GM12878 (cell line): ENCODE measurements around the gene LTN1. TPM values are rescaled to one million over a fixed set of nuclear protein-coding genes. Genes with fewer than 3 reads are reported as not detected.
A peak's percentile ranks its signal among the peaks of the same experiment; 100 is the strongest.

Experiments used
- ATAC-seq: fragments of 200-7000 bp; cut with Tn5 transposase; 3 replicates; pipeline ENCODE4 v1.9.1; 2020; ENCODE audit warnings: mild to moderate bottlenecking, moderate library complexity
- BruUV-seq: library from RNA; stranded (reverse); fragments of 400-500 nt; replicated peaks from 2 replicates; lab custom pipeline; 2021; lab: Mats Ljungman, UMichigan
- CTCF ChIA-PET: fragments of 300-600 bp; sonication (Branson Sonifier 250); formaldehyde crosslinking; extraction: SDS; loops from one replicate; lab custom pipeline; 2021; ENCODE audit warnings: inconsistent platforms; lab: Yijun Ruan, JAX
- POLR2A ChIA-PET: fragments of 350-600 bp; formaldehyde crosslinking; extraction: SDS; loops from one replicate; lab custom pipeline; 2021; ENCODE audit warnings: inconsistent platforms; lab: Charles Lee
- RAD21 ChIA-PET: fragments of 300-600 bp; sonication (Branson Sonifier 250); formaldehyde crosslinking; loops from one replicate; lab custom pipeline; 2023; ENCODE audit warnings: antibody characterized with exemption; ENCODE audit not compliant: unreplicated experiment; lab: Charles Lee
- SMC1A ChIA-PET: fragments of 300-600 bp; sonication (Branson Sonifier 250); formaldehyde crosslinking; loops from one replicate; lab custom pipeline; 2023; ENCODE audit not compliant: unreplicated experiment, uncharacterized antibody; lab: Charles Lee
- DNase-seq: peaks from one replicate; pipeline ENCODE4 v3.0.0-alpha.2; 2011; ENCODE audit warnings: low read depth, low spot score
- FAIRE-seq: peaks from 3 replicates; lab custom pipeline; 2011; peaks lifted over from hg19 to GRCh38; lab: Jason Lieb, UNC
- H2AFZ ChIP-seq: 2 replicates; pipeline ENCODE4 v1.6.0; 2011; ENCODE audit warnings: low read depth, low read length, control low read depth; ENCODE audit not compliant: control insufficient read depth
- H3K27ac ChIP-seq: 2 replicates; pipeline ENCODE4 v1.5.1; 2011; ENCODE audit warnings: control low read depth; ENCODE audit not compliant: control insufficient read depth, insufficient read depth
- H3K27me3 ChIP-seq, 2 experiments: replicated peaks in 1 of 2; 2 replicates each; pipeline versions ENCODE4 v1.6.0 to v1.6.1; 2011; ENCODE audit warnings: low read length in 1 of 2; ENCODE audit not compliant: control insufficient read depth in 2 of 2, insufficient read depth in 2 of 2
- H3K36me3 ChIP-seq, 2 experiments: 2 replicates each; pipeline ENCODE4 v1.5.1; 2011; ENCODE audit warnings: low read length in 1 of 2; ENCODE audit not compliant: control insufficient read depth in 2 of 2, insufficient read depth in 2 of 2
- H3K4me1 ChIP-seq: 2 replicates; pipeline ENCODE4 v1.6.1; 2011; ENCODE audit warnings: mild to moderate bottlenecking, low read length, moderate library complexity, mixed read lengths; ENCODE audit not compliant: control insufficient read depth, insufficient read depth
- H3K4me2 ChIP-seq: 2 replicates; pipeline ENCODE4 v1.6.0; 2011; ENCODE audit warnings: control low read depth; ENCODE audit not compliant: control insufficient read depth, insufficient read depth
- H3K4me3 ChIP-seq: fragments of 200-600 bp; sonication (generic); 2 replicates; pipeline ENCODE4 v1.5.1; 2016
- H3K79me2 ChIP-seq: 2 replicates; pipeline ENCODE4 v1.6.0; 2011; ENCODE audit warnings: low read length; ENCODE audit not compliant: control insufficient read depth, insufficient read depth
- H3K9ac ChIP-seq: 2 replicates; pipeline ENCODE4 v1.8.0; 2011; ENCODE audit warnings: low read length, control low read depth, mixed read lengths; ENCODE audit not compliant: control insufficient read depth, insufficient read depth
- H3K9me3 ChIP-seq: replicated peaks from 3 replicates; pipeline ENCODE4 v1.5.1; 2011; ENCODE audit warnings: mild to moderate bottlenecking, low read length; ENCODE audit not compliant: control insufficient read depth, insufficient read depth
- H4K20me1 ChIP-seq: 2 replicates; pipeline ENCODE4 v1.6.0; 2011; ENCODE audit not compliant: control insufficient read depth, insufficient read depth
- BHLHE40 ChIP-seq, 2 experiments: fragments of 450-650 bp in 1 of 2; IDR thresholded peaks; 2 replicates each; pipeline ENCODE4 v1.6.1; 2011 to 2017; ENCODE audit warnings: low read depth in 2 of 2, borderline replicate concordance in 1 of 2, improper control_type of control experiment in 1 of 2, low read length in 1 of 2, mild to moderate bottlenecking in 1 of 2
- CBFB ChIP-seq: IDR thresholded peaks from 2 replicates; pipeline ENCODE4 v1.6.1; 2016; ENCODE audit warnings: antibody characterized with exemption, low read depth
- CTCF ChIP-seq, 3 experiments: IDR thresholded peaks in 2 of 3; conservative IDR thresholded peaks in 1 of 3; 2 replicates each; pipeline ENCODE4 v1.5.1; 2011; ENCODE audit warnings: low read depth in 3 of 3, low read length in 3 of 3, mild to moderate bottlenecking in 3 of 3, control low read depth in 2 of 3, moderate library complexity in 2 of 3, inconsistent platforms in 1 of 3, mixed read lengths in 1 of 3; ENCODE audit not compliant: control insufficient read depth in 2 of 3, insufficient read depth in 1 of 3; ENCODE audit errors: extremely low read depth in 1 of 3
- IKZF1 ChIP-seq: fragments of 450-650 bp; conservative IDR thresholded peaks from 2 replicates; pipeline ENCODE4 v1.6.1; 2017; ENCODE audit warnings: antibody characterized with exemption, mild to moderate bottlenecking
- KDM1A ChIP-seq: fragments of 200-600 bp; sonication (generic); IDR thresholded peaks from 2 replicates; pipeline ENCODE4 v1.6.1; 2016; ENCODE audit warnings: borderline replicate concordance
- NFYB ChIP-seq: IDR thresholded peaks from 2 replicates; pipeline ENCODE4 v1.6.1; 2011; ENCODE audit warnings: low read depth, mild to moderate bottlenecking, low read length, improper control_type of control experiment, moderate library complexity; ENCODE audit not compliant: insufficient read depth
- POLR2A ChIP-seq: IDR thresholded peaks from 2 replicates; pipeline ENCODE4 v1.6.1; 2011; ENCODE audit warnings: low read depth, mild to moderate bottlenecking, low read length
- POLR2AphosphoS2 ChIP-seq: IDR thresholded peaks from 2 replicates; pipeline ENCODE4 v1.6.1; 2011; ENCODE audit warnings: low read depth, mild to moderate bottlenecking, low read length, improper control_type of control experiment, moderate library complexity
- RELA ChIP-seq: fragments of 450-650 bp; IDR thresholded peaks from 2 replicates; pipeline ENCODE4 v1.8.0; 2014; ENCODE audit warnings: borderline replicate concordance; ENCODE audit not compliant: partially characterized antibody
- SUPT20H ChIP-seq: IDR thresholded peaks from 2 replicates; pipeline ENCODE4 v1.6.1; 2011; ENCODE audit warnings: low read depth, mild to moderate bottlenecking, low read length, moderate library complexity, borderline replicate concordance; ENCODE audit not compliant: control insufficient read depth
- WGBS: methylation state at CpG from one replicate; pipeline ENCODE4 v1.1.6; 2016; ENCODE audit warnings: low lambda C conversion rate; ENCODE audit not compliant: insufficient replicate concordance, insufficient coverage; ENCODE audit errors: missing lambda C conversion rate; 5-methylcytosine and 5-hydroxymethylcytosine counted together
- in situ Hi-C: fragments of 300-500 bp; cut with MboI; formaldehyde crosslinking; loops from 9 replicates; pipeline ENCODE4 v1.14.3; 2018; ENCODE audit warnings: mixed read lengths
- intact Hi-C: fragments of 100-400 bp; cut with micrococcal nuclease; formaldehyde crosslinking; loops from one replicate; pipeline ENCODE4 v1.14.2; 2022; ENCODE audit not compliant: unreplicated experiment
- polyA plus RNA-seq, 11 experiments: library from polyadenylated mRNA; depleted of rRNA in 4 of 11; unstranded in 6 of 11; stranded (reverse) in 5 of 11; fragments of >200 nt; fragmentation: Nextera tagmentation in 4 of 11; fragmentation: Illumina TruSeq in 1 of 11; extraction: Ambion mirVana in 4 of 11; extraction: Trizol in 1 of 11; gene quantifications; 1 replicate in 1 of 11; 2 replicates in 10 of 11; pipeline versions ENCODE4 v1.2.1 to v1.2.3, GENCODE V29; 2011 to 2016; ENCODE audit warnings: inconsistent platforms in 2 of 11, missing spikeins in 2 of 11, low read depth in 1 of 11
- total RNA-seq, 4 experiments: library from RNA; depleted of rRNA in 3 of 4; stranded (reverse); fragments of >200 nt in 3 of 4; fragmentation: Illumina TruSeq in 1 of 4; extraction: Trizol in 1 of 4; gene quantifications; 2 replicates each; pipeline versions ENCODE4 v1.2.1 to v1.2.3, GENCODE V29; 2013 to 2021
- TF ChIP-seq, protein P1 (sequence below): fragments of 450-650 bp; IDR thresholded peaks from 2 replicates; pipeline ENCODE4 v1.6.1; 2018; ENCODE audit warnings: borderline replicate concordance, mild to moderate bottlenecking; ENCODE audit not compliant: partially characterized antibody

LTN1 gene
- total and polyA plus RNA-seq, 10 of the 15 experiments (the other 5 are each of a cell fraction or from before 2014, with no cell fraction given) = 3.5 to 17.3 (median 12.3) TPM

- SMC1A ChIA-PET = no interaction called here
- POLR2A ChIA-PET = interaction anchor here (0.6 kb wide), 1 partner anchor 255 kb away, joined by 3 read pairs; no protein-coding TSS in a partner anchor
- H3K9me3 ChIP-seq = no peaks in the 10 kb centered on the region
- H3K4me2 ChIP-seq = no peak overlapping the region
- BruUV-seq = no TSS peak
- H3K27me3 ChIP-seq = no peaks in the 10 kb centered on the region
- DNase-seq (no peak), FAIRE-seq (no peak), ATAC-seq (0 out of 3 replicates have a peak, but pooled peaks have one; percentile 30)
- WGBS = 26% methylated on average over 3 of the region's 3 CpGs
- H3K36me3 ChIP-seq = no peaks in the 10 kb centered on the region
- H3K9ac ChIP-seq = no peak overlapping the region
- intact Hi-C loops (no loop called here), in situ Hi-C loops (no loop called here)
- no peak overlapping the region for H3K27ac ChIP-seq
- no peaks in the 10 kb centered on the region for H4K20me1 ChIP-seq
- no peaks in the 10 kb centered on the region for H3K4me1 ChIP-seq
- RAD21 ChIA-PET = no interaction called here
- CTCF ChIA-PET = interaction anchor here (2.2 kb wide), 1 partner anchor 22 kb away, joined by 7 read pairs; no protein-coding TSS in a partner anchor
- H3K79me2 ChIP-seq = no peaks in the 10 kb centered on the region
- no peak overlapping the region for H2AFZ ChIP-seq
- H3K4me3 ChIP-seq = no peak overlapping the region
- no peak for TF ChIP-seq RELA
Measured at GRCh38 chr21:28893687-28894086, 99.0 kb downstream of the LTN1 start.

DNA sequence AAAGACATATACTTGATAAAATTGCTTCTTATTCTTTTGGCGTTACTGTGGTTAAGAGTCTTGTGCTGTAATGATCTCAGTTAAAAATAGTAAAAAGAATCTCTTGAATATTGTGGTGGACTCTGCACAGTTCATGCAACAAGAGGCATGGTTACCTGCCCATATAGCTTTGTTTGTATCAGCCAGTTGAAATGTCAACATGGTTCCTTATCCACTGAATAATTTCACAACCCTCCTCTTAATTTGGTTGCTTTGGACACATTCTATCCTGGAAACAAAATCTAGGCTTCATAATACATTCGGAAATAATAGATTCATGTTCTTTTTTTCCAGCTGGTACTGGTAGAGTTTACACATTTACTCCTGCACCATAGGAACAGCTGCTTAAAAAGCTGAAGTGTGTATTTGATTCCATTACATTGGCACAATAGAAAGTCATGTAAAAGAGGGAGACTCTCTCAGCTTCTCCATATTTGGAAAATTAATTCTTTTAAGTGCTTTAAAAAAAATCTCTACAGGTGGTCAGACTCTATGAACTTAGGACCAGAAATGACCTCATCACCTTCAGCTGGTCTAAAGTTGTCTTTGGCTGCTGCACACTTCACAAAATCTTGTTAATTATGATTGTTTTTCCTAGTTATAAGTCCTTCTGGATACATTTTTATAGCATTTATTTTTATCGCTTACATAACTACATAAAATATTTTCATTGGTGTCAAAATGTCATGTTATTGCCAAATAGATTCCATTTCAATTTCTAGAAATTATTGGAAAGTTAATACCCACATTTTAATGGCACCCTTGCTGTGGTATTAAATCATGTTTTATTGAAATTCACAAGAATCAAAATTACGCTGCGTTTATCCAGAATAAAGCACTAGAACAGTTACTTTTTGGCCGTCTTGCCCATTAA is 100.2 kb downstream of the LTN1 start:
- H3K9me3 ChIP-seq = no peaks in the 10 kb centered on the region
- H3K36me3 ChIP-seq = no peaks in the 10 kb centered on the region
- RAD21 ChIA-PET = no interaction called here
- SMC1A ChIA-PET = no interaction called here
- no peaks in the 10 kb centered on the region for H3K27me3 ChIP-seq
- DNase-seq (no peak), ATAC-seq (no peak), FAIRE-seq (no peak)
- no TSS peak for BruUV-seq
- no peaks in the 10 kb centered on the region for H4K20me1 ChIP-seq
- H3K9ac ChIP-seq = no peak overlapping the region
- CTCF ChIA-PET = interaction anchor here (1.1 to 2.2 kb wide), 2 partner anchors 12 to 23 kb away, joined by 3 to 7 read pairs; no protein-coding TSS in a partner anchor
- WGBS = 37% methylated on average over 6 of the region's 6 CpGs
- in situ Hi-C loops = no loop called here
- no peaks in the 10 kb centered on the region for H3K79me2 ChIP-seq
- intact Hi-C loops = no loop called here
- POLR2A ChIA-PET = no interaction called here
- H3K27ac ChIP-seq = no peak overlapping the region
- H3K4me3 ChIP-seq = no peak overlapping the region
- H3K4me1 ChIP-seq = no peaks in the 10 kb centered on the region
- no peak overlapping the region for H3K4me2 ChIP-seq
- no peak overlapping the region for H2AFZ ChIP-seq
- no peak for TF ChIP-seq CBFB
- no peak for TF ChIP-seq CTCF (IDR thresholded peaks at IDR 0.05 in 2 of 3, conservative IDR thresholded peaks at IDR 0.05 in 1 of 3; ENCODE audit: control insufficient read depth in 2 of 3, extremely low read depth in 1 of 3, insufficient read depth in 1 of 3, low read depth in 3 of 3, low read length in 3 of 3)
- no peak for TF ChIP-seq POLR2AphosphoS2
- TF ChIP-seq POLR2A = no peak
- no peak for TF ChIP-seq IKZF1
- TF ChIP-seq, protein P1, sequence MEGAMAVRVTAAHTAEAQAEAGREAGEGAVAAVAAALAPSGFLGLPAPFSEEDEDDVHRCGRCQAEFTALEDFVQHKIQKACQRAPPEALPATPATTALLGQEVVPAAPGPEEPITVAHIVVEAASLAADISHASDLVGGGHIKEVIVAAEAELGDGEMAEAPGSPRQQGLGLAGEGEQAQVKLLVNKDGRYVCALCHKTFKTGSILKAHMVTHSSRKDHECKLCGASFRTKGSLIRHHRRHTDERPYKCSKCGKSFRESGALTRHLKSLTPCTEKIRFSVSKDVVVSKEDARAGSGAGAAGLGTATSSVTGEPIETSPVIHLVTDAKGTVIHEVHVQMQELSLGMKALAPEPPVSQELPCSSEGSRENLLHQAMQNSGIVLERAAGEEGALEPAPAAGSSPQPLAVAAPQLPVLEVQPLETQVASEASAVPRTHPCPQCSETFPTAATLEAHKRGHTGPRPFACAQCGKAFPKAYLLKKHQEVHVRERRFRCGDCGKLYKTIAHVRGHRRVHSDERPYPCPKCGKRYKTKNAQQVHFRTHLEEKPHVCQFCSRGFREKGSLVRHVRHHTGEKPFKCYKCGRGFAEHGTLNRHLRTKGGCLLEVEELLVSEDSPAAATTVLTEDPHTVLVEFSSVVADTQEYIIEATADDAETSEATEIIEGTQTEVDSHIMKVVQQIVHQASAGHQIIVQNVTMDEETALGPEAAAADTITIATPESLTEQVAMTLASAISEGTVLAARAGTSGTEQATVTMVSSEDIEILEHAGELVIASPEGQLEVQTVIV = no peak
- TF ChIP-seq SUPT20H = no peak
- no peak for TF ChIP-seq KDM1A
- TF ChIP-seq NFYB = no peak
- TF ChIP-seq BHLHE40 (IDR thresholded peaks at IDR 0.05; ENCODE audit: borderline replicate concordance in 1 of 2, low read depth in 2 of 2, low read length in 1 of 2) = no peak
